SIG-M5 (cell line): Measurements from ENCODE around the gene FOXP1.

Experiments
- DNase-seq: peaks from one replicate; lab custom pipeline; 2025; lab: John Stamatoyannopoulos, UW

Gene FOXP1

DNA sequence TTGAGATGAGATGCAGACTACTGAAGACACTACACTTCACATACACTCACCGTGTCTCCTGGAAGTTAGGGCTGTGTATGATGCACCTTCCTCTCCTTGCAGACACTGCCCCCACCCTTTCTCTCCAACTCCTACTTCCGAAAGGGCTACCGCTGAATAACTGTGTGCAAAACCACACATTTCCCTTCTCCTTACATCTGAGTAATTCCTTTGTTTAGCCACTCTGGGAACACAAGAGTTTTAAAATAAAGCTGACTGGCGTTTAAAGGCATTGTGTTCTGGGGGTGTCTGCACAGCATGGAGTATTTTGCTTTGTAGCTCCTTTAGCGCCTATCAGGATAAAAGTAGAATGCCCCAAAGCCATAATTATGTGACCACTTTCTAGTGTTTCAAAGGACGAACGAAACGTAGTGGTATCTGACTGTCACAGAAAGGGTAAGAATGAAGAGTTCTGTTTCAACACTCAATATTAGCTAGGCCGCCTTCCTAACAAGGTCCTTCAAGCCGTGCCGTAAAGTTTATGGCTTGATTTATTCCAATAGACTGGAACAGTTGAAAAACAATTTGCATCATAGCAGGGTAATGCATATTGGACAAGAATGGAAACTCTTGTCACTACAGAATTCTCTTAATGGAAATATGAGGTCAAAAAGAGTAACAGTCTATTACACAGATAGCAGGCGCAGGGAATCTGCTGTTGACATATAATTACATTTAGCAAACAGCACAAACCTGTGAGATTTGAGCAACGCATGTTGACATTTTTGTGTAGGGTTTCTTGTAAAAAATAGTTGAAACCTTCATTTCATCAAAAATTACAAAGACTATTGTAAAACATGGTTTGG, 619.9 kb downstream of the FOXP1 start:
- DNase-seq: no peak

DNA sequence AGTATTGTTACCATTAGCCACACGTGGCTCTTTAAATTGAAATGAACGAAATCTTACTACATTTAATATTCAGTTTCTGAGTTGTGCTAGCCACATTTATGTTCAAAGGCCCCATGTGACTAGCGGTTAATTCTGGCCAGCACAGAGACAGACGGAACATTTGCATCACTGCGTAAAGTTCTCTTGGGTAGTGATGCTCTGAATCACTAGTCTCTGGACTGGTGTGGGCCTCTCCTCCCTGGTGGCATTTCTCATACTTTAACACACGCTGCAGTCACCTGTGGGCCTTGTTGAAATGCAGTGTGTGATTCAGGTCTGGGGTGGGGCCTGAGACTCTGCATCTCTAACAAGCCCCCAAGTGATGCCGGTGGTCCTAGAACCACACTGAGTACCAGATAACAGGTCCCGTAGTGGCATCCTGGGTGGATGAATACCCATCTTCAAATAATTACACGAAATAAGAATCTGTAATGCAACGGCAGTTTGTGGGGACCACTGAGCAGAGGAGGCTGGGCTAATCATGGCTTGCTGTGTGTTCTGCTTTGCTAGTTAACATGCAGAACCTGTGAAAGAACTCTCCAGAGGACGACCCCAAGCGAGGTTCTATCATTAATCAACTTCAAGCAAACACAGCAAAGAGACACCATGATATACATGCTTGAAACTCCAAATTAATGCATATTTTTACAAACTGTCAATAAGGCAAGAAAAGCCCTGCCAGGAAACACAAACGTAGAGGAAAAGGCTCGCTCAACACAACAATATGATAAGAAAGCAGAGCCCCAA, 623.8 kb downstream of the FOXP1 start:
- no peak for DNase-seq

DNA sequence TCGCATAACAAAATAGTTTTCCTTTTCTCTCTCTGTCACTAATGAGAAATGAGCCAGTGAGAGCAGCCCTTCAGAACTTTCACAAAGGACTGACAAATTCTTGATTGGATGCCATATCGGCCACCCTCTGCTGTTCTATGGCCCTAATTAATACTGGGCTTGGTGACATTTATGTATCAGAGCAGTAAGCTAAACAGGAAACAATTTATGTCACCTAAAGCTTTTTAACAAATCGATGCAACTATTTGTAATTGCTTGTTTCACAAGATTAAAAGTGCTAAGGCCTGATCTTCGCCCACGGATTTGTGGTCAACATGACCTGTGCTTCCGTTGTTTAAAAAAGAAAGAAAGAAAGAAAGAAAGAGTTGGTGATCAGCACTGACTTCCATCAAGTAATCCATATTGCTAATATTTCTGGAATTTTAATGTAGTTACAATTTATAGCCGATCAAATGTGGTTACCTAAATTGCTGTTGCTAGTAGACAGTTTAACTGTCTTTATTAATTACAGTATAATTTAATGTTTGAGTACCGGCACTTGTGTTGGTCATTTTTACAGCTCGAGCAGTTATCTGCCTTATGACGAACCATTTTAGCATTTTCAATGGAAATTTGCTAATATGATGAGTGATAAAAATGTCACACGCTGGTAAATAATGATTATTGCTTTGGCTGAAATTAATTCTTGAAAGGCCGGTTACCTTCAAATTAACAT, 631.3 kb downstream of the FOXP1 start:
- DNase-seq: no peak

DNA sequence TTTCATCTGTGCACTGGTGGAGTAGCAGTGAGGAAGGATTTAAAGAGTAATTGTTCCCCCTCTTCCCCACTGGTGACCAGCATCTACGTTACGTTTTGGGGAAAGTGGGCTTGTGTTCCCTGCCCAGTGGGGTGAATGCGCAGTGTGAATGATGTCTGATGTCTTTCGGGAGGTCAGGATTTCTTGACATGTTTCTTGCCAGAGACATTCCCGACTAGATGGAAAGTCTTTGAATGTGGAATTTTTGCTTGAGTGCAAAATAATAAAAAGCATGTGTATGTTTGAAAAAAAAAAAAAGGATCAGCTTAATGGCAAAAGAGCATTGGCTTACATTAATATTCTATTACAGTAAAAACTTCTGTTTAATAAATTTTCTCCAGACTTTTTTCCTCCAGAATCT, 632.2 kb downstream of the FOXP1 start:
- DNase-seq: no peak

DNA sequence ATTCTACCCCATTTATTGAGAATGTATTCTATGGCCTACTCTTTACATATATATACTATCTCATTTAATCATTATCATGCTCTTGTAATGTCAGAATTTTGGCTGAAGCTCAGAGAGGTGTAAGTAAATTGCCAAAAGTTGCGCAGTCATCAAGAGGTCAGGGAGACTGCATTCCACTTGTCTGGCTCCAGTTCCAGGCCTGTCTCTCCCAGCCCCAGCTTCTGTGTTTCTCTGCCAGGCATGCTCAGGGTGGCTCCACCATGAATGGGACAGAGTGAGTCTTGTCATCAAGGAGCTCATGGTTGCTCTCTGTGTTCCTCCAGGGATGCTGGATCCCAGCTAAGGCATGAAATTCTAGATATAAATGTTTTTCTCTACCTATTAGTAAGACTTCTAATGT, 635.9 kb downstream of the FOXP1 start:
- DNase-seq: no peak

DNA sequence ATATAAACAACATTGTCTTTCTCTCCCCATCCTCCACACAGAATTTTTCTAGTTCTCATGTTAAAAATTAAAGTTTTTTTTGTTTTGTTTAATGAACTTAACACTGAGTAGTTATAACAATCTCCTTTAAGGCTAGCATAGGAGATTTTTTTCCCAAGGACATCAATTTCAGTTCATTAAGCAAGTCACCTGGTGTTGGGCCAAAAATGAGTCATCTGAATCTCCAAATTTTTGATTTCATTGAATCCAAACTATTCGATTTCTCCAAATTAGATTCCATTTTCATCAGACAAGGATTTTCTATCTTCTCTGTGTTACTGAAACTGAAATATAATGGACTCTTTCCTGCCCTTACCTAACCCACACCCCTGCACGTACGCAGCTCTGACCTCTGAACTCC, 639.6 kb downstream of the FOXP1 start:
- DNase-seq: no peak

DNA sequence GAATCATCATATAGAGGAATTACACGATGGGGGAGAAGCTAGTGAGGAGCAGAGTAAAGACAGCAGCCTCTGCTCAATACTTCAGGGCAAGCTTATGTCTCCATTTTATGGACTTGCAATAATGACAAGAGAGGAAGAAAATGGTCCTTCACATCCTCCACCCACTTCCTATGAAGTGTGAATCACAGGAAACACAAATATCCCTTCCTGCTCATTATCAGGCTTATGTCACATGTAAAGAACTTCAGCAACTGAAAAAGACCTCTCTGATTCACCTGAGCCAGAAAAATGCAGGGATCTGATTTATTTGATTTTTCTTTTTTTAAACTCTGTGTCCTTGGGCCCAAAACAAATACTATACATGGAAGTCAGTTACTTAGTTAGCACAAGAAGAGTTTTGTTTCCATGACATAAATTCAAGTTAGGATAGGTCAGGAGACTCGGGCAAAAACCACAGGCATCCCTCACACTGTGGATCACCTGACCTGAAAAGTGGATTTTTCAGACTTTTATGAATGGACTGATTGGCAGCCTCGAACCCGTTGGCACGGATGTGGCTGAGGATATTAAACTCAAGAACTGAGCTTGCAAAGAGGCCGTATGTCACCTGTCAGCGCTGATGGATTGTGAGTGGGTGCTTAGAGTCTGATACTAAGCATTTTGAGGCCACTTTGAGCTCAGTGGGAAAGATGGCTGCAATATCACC, 650.3 kb downstream of the FOXP1 start:
- DNase-seq: no peak

DNA sequence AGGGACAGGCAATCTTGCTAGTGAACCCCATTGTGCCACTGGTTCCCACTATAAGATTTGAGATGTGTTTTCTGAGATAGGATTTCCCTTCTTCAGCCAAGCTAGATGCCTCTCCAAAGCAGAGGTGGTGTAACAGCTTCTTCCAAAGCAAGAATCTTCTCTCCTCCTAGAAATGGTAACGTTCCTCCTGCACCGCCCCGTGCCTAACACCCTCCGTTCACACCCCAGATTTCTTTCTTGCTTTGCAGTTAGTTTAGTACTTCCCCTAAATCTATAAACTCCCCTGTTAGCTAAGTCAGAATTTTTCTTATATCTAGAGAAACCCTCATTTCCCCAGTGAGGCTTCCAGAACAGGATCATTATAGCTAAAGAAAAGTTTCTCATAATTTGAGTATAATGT, 653.5 kb downstream of the FOXP1 start:
- no peak for DNase-seq

DNA sequence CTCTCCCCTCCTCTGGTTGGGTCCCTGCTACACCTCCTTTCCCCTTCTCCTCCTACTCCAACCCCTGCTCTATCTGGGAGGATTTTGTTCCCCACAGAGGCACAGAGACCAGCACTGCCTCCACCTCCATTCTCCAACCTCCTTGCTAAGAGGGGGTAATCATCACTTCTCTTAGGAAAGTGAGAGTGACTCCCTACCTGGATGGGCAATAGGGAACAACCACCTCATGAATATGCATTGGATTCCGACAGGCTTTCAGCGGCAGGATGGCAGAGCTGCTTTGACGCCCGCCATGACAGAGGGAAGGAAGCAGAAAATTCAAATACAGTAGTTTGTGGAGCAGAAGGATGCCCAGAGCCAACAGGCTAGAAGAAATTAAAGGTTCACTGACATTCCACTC, 656.3 kb downstream of the FOXP1 start:
- no peak for DNase-seq

DNA sequence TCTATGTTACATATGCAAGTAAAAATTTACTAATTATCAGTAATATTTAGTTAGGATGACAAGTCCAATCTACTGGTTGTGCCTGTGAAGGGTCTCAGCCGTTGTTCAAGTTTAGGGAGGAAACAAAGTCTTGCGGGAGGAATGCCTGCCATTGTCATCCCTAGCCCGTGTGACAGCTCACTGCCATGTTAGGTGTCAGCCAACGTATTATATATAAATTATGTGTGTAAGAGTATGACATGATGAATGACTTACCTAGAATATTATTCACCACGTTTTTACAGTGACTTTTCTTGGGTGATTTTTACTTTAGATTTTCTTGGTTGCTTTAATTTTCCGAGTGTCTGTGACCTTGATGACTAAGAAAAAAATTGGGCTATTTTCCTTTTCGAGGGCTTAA, 656.7 kb downstream of the FOXP1 start:
- no peak for DNase-seq

DNA sequence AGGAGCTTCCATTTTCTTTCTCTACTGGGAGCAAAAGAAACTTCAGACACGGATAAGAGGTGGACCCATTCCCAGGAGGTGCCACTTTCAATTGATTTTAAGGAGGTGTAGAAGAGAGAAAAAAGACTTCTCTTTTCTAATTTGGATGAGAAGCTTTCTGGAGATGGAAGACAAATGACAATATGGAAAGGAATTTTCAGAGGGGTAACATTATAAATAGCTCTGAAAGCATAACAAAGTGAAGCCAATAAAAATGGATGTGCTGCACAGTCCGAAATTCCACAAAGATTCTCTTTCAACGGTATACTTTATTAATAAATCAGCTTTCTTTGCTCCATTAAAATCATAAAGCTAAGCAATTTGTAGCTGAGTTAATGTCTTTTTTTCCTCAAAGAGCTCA, 663.9 kb downstream of the FOXP1 start:
- DNase-seq: no peak

DNA sequence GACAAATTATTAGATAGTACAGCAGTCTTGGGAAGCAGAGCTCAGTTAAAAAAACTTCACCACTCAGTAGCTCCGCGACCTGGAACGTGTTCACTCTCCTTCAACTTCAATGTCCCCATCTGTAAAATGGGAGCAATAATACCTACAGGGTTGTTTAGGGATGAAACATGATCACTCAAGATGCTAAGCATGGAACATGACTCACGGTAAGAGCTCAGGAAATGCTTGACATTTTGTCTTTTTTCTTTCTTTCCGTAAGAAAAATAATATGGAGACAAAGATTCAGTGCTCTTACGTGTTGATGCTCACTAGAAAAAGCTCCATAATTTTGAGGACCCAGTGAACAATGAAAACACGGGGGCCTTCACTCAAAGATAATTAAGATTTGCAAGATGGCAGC, 664.4 kb downstream of the FOXP1 start:
- DNase-seq: no peak

DNA sequence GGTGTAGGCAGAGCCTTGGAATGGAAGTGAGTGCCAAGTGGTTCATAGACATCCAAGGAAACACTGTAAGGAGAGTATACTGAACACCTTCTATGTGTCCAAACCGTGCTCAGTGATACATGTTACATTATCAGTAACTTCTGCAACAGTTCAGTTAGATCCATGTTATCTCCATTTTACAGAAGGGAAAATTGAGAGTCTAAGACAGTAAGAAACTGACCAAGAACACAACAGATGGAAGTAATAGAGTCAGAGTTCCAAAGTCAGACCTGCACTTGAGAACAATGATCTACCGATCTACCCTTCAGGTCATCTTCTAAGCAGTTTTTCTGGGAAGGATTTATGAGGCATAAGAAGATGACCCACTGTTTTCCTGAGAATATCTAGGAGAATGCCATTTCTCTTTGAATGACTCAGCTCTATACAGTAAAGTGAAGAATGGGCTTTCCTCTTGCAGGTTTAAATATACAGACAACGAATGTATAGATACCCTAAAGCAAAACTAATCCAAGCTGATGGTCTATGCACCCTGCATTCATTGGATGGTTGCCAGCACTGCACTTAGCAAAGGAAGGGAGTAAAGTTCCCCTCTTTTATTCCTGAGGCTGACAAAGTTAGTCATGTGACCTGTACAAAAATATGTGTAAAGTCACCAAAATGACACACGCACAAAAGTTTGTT, 667.0 kb downstream of the FOXP1 start:
- DNase-seq: no peak

DNA sequence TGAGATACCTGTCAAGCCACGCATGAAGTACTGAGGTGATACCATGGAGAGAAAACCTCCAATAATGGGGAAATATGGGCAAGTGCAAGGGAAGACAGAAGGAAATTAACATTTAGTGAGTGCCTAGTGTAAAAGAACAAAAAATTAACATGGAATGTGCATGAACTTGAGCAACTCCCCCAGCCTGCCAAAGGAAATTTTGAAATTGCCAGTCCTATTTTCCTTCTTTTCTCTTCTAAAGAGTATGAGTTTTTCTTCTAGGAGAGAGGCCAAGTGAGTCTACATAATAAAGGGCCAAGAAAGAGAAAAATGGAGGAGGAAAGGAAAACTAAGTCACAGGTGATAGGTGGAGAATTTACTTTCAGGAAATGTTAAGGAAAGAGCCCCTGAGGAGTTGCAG, 668.7 kb downstream of the FOXP1 start:
- DNase-seq: no peak

DNA sequence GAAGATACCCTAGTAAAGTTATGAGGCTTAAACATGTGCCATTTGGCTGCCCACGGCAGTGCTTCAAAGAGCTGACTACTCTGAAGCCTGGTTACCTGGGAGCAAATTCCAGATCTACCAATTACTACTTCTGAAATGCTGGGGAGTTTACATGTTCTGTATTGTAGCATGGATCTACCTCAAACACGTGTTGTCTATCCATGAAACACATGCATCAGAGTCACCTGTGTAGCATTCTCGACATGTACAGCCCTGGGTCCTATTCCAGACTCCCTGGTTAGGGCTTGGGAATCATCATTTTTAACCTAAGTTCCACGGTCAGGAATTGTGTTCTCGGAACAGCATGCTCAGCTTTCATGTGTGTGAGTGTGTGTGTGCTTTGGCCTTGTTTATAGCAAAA, 671.8 kb downstream of the FOXP1 start:
- DNase-seq: no peak

DNA sequence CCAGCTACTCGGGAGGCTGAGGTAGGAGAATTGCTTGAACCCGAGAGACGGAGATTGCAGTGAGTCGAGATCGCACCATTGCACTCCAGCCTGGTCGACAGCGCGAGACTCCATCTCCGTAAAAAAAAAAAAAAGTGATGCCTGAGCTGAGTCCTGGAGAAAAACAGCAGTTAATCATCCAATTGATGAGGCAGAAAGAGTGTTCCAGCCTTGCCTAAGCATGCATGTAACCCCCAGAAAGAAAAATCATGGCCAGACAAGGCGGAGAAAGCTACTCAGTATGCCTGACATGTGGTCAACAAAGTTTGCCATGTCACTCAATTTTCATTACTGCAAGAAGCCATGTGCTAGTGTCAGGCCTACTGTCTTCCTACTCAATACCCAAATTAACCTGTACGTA, 678.0 kb downstream of the FOXP1 start:
- no peak for DNase-seq
